GM19099 (cell line): Measurements from ENCODE around the gene HIRA.

ENCODE experiments used
- POLR2A ChIP-seq: IDR thresholded peaks from 3 replicates; pipeline ENCODE4 v1.6.1; 2011; ENCODE audit warnings: low read depth; ENCODE audit not compliant: insufficient read length; ENCODE audit errors: extremely low read depth

The HIRA gene

DNA sequence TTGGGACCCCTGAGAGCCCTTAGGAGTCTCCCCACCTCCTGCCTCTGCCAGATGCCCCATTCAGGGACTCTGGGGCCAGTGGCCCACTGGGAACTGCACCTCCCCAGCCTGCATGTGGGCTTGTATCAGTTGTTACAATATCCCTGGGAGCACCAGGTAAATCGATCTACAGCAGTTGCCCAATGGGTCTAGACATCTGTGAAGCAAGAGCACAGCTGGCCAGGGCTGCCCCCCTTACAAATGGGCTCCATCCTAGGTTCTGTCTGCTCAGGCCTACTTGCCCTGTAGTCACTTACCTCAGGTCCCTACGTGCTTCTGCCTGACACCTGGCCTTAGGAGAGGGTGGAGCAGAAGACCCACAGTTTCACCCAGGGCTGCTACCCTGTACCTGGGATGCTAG is 62.7 kb downstream of the HIRA start:
- no peak for TF ChIP-seq POLR2A

- no peak for TF ChIP-seq POLR2A
Observed at GRCh38 chr22:19367763-19368367, 63.7 kb downstream of the HIRA start.

DNA sequence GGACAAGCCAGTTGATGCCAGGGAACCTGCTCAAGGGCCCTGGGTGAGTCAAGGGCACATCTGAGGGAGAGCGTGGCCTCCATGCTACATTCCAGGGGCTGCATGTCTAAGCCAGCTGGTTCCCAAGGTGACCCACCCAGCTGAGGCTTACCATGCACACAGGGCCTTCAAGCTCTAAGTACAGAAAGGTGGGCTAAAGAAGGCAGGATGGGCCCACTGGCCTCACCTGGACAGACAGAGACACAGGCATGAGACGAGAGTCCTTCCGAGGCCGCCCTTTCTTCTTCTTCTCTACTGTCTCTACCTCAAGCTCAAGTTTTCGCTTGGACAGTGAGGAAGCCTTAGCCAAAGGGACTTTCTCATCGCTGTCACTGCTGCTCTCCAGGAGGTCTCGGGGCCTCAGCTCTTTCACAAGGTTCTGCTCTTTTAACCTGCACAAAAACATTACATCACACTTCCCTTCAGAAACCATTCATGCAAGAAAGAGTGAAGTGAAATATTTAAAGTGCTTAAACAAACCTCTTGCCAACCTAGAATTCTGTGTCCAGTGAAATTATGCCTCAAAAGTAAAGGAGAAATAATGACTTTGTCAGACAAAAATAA is 69.9 kb downstream of the HIRA start:
- TF ChIP-seq POLR2A, result no peak

DNA sequence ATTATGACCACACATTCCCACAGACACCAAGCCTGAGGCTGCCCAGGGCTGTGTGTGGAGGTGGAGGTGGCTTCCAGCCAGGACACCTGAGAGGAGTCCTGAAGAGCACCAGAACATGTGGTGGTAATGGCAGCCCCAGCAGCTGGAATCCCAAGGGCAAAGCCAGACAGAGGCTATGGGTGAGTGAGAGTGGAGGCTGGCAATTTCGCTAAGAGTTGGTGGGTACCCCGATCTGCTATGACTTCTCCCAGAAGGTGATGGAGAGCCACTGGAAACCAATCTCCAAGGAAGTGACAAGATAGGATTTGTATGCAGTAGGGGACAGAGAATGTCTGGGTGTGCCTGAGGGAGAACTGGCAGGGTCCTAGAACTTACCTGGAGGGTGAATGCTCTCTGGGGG is 70.7 kb downstream of the HIRA start:
- no peak for TF ChIP-seq POLR2A

GRCh38 chr22:19360300-19360792 is 71.2 kb downstream of the HIRA start:
- TF ChIP-seq POLR2A, result no peak

- no peak for TF ChIP-seq POLR2A
Observed at GRCh38 chr22:19359554-19360299, 71.8 kb downstream of the HIRA start.

DNA sequence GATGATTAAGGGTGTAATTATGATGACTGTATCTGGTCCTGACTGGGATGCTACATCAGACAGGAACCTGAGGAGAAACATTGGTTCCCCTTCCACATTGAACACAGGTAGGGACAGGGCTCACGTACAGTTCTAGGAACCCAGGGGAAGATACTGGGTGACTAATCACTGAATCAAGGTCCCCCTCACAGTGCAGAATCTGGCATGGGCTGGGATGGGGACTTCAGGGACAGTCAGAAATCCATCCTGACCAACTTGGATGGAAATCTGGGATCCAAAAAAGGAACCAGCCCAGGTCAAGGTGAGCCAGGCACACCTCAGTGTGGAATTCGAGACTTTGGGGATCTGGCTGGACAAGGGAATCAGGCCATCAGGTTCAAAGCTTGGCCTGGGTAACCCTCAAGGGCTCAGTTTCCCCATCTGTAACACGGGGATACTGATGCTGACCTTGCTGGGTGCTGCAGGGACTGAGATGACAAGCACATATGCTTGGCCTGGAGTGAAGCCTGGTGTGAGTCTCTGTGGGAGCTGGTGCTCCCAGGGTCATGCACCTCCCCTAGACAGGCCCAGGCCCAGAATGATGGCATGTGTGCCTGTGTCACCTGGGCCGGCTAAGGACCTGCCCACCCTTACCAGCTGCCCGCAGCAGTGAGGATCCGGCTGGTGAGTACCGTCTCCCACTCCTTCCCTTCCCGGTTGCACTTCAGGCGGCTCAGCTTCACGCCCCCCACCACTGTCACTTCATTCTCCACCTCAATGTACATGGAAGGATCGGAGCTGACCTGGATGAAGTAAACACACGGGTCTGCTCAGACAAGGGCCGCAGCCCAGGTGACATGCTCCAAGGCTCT is 72.6 kb downstream of the HIRA start:
- no peak for TF ChIP-seq POLR2A

GRCh38 chr22:19358195-19358594 is 73.3 kb downstream of the HIRA start:
- no peak for TF ChIP-seq POLR2A

- no peak for TF ChIP-seq POLR2A
Observed at GRCh38 chr22:19357270-19358105, 74.0 kb downstream of the HIRA start.

DNA sequence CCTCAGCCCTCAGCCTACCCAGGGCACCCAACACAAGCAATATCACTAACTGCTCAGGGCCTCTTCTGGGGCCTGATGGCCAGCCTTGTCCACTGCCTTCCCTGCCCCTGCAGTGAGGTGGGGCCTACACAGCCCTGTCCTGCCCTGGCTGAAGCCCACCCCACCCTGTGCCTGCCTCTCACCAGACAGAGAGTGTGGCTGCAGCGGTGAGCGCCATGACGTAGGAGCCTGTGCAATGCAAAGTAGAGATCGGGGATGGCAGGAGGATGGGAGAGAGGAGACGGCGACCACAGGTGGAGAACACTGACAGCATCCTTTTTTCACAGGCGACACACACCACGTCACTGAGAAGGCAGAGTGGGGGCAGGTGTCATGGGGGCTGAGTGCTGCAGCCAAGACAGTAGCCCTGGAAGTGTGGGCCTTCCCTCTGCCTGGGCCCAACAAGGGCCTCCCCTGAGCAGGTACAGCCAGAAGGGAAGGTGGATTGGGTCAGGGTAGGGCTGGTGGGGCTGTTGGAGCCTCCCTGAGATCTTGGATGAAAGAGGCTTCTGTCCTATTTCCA is 74.7 kb downstream of the HIRA start:
- no peak for TF ChIP-seq POLR2A

DNA sequence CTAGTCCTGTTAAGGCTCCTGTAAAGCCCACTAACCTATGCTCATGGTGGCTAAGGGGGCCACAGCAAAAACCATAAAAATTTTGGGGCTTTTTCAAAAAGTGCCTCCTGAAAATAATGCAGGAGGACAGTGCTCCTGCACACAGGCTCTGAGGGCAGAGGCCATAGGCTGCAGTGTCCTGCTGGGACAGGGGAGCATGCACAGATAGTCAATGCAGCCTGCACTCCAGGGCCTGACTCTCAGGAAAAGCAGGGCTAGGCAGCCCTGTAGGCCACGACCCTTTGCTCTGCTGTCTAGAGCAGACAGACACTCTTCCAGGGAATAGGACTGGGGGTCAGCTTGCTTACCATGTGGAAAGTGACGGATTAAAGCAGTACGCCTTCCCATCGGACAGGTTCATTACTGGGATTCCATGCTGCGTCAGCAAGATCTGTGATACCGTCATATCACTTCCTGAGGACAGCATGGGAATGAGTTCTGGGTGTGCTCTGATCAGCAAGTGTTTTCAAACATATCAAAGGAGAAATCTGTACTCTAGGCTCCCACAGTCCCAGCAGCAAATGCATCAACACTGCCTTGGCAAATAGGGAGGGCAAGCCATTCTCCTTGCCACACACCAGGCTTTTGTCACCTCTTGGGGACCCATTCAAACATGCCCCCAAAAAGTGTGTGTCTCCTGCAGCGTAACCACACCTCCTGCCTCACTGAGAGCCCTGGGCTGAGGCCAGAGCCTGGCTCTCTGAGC is 75.9 kb downstream of the HIRA start:
- TF ChIP-seq POLR2A, result no peak

- no peak for TF ChIP-seq POLR2A
Observed at GRCh38 chr22:19354201-19354600, 77.3 kb downstream of the HIRA start.

DNA sequence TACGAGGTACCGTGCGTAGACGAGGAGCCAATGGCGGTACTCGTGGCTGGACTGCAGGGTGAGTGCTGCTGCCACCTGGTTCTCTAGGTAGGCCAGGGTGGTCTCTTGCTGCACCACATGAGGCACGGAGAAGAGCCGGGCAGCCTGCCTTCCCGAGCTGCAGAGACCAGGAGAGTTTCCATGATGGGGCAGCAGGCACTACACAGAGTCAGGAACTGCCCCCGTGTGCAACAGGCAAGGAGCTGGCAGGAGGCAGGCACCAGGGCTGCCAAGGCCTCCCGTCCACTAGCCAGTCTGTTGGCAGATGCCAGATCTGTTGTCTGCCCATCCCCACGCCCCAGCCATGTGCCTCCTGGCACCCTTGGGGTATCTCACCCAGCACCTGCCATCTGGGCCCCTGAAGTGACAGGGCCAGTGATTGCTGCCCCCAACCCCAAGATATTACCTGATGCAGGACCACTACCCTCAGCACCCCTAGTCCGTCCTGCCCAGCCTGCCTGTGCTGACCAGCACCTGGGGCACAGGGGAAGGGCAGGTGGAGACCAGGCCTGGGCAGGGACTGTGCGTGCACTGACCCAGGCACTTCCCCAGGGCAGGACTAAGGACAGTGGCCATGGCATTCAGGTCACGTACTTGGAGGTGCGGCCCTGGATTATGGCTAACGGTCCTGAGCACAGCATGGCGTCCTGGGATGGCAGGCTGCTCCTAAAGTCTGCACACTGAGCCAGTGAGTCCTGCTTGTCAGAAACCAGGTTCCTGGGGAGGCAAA is 78.0 kb downstream of the HIRA start:
- no peak for TF ChIP-seq POLR2A
